Gastrocnemius medialis (tissue), 4 donors: Measurements from ENCODE around the gene SRP9. TPM values are rescaled to one million over a fixed set of nuclear protein-coding genes. Genes with fewer than 3 reads are reported as not detected.

Experiments
- ATAC-seq, 2 donors: fragments of 150-250 bp; one replicate each; pipeline ENCODE4 v1.9.1; 2016
- DNase-seq, 2 donors: peaks; one replicate each; pipeline ENCODE4 v3.0.0-alpha.2; 2019
- H3K27ac ChIP-seq, 4 donors: fragments of 200-600 bp; sonication (generic); 1 replicate in 1 of 4; 2 replicates in 3 of 4; pipeline ENCODE4 v1.5.1; 2016 to 2018; ENCODE audit warnings: mild to moderate bottlenecking in 2 of 4, moderate library complexity in 1 of 4
- H3K27me3 ChIP-seq, 3 donors: fragments of 200-600 bp; sonication (generic) in 2 of 3; 1 replicate in 1 of 3; 2 replicates in 2 of 3; pipeline versions ENCODE4 v1.5.1 to v1.6.0; 2016 to 2019; ENCODE audit warnings: mild to moderate bottlenecking in 1 of 3, moderate library complexity in 1 of 3
- H3K36me3 ChIP-seq, 2 donors: fragments of 200-600 bp; sonication (generic) in 1 of 2; one replicate each; pipeline ENCODE4 v1.5.1; 2017 to 2018
- H3K4me1 ChIP-seq, 2 donors: fragments of 200-600 bp; sonication (generic) in 1 of 2; one replicate each; pipeline ENCODE4 v1.5.1; 2016 to 2017; ENCODE audit warnings: mild to moderate bottlenecking in 2 of 2
- H3K4me3 ChIP-seq, 4 donors: fragments of 200-600 bp; sonication (generic) in 3 of 4; 1 replicate in 1 of 4; 2 replicates in 3 of 4; pipeline ENCODE4 v1.5.1; 2016 to 2019; ENCODE audit warnings: mild to moderate bottlenecking in 2 of 4
- H3K9me3 ChIP-seq, 3 donors: fragments of 200-600 bp; sonication (generic) in 2 of 3; 1 replicate in 1 of 3; 2 replicates in 2 of 3; pipeline ENCODE4 v1.5.1; 2016 to 2019
- CTCF ChIP-seq, 5 experiments: fragments of 450-650 bp in 3 of 5; fragments of 200-600 bp in 2 of 5; sonication (generic) in 2 of 5; IDR thresholded peaks in 4 of 5; conservative IDR thresholded peaks in 1 of 5; 1 replicate in 4 of 5; 2 replicates in 1 of 5; pipeline ENCODE4 v1.5.1; 2016 to 2019; ENCODE audit warnings: antibody characterized with exemption in 5 of 5, mild to moderate bottlenecking in 3 of 5, moderate library complexity in 3 of 5
- POLR2A ChIP-seq, 2 donors: fragments of 450-650 bp; IDR thresholded peaks; one replicate each; pipeline ENCODE4 v1.6.1; 2017; ENCODE audit warnings: antibody characterized with exemption in 2 of 2, mild to moderate bottlenecking in 2 of 2, moderate library complexity in 2 of 2
- in situ Hi-C, 4 donors: fragments of 200-750 bp; cut with MboI; loops; one replicate each; pipeline versions ENCODE4 v1.15.0 to v1.8.0; 2017; ENCODE audit warnings: low sequenced_read_pairs in 4 of 4
- intact Hi-C: fragments of 100-400 bp; cut with DNase I; formaldehyde crosslinking; loops from one replicate; pipeline ENCODE4 v1.15.1; 2023; ENCODE audit warnings: low total_unique reads
- total RNA-seq, 4 donors: library from RNA; depleted of rRNA; stranded (reverse); fragments of >200 nt; gene quantifications; one replicate each; pipeline versions ENCODE4 v1.1.0 to v1.2.3, GENCODE V29; 2016

Gene SRP9
- total RNA-seq, 4 donors from 2014 or later, result 182 to 207 (median 198) TPM

- Histone ChIP-seq H3K36me3 (peaks cover 0 to 62% of the 10 kb centered on the region in 2 donors), H3K4me3 (no peak overlapping the region), H3K9me3 (no peaks in the 10 kb centered on the region), H3K4me1 (peaks cover 17 to 23% of the 10 kb centered on the region in 2 donors), H3K27ac (peak overlapping the region in 1 of 4 donors; percentile 4), H3K27me3 (no peaks in the 10 kb centered on the region)
- in situ Hi-C loops (loop anchor here in 1 of 4 donors (10.0 kb wide), 1 partner anchor 64 kb away; the partner anchor contains the start of gene SRP9), intact Hi-C loops (no loop called here)
- TF ChIP-seq CTCF (IDR thresholded peaks at IDR 0.05 in 4 of 5, conservative IDR thresholded peaks at IDR 0.05 in 1 of 5), result no peak
- TF ChIP-seq POLR2A (IDR thresholded peaks at IDR 0.05), result no peak
- DNase-seq, result no peak
- ATAC-seq, result no peak
These were observed 61.2 kb downstream of the SRP9 start for GRCh38 chr1:225838793-225839192.

Other genes starting within 250 kb of the SRP9 start
- gene ENAH, start 124.7 kb upstream of the SRP9 start, total RNA-seq, result 100 to 1,000 TPM in 1 of 4 donors, 10 to 100 TPM in 3; 56.1 to 112 (median 62.2) TPM
- gene EPHX1, start 32.3 kb downstream of the SRP9 start, total RNA-seq, result 100 to 1,000 TPM in 2 of 4 donors, 10 to 100 TPM in 2; 65.7 to 155 (median 108) TPM
- gene TMEM63A, start 104.6 kb downstream of the SRP9 start, total RNA-seq, result 10 to 100 TPM in 2 of 4 donors, 1 to 10 TPM in 2; 6.3 to 19.5 (median 10.6) TPM
- under 1 TPM in 1 of 4 donors, not detected in 3; 0.97 TPM for gene LEFTY1, start 111.3 kb downstream of the SRP9 start, total RNA-seq
- gene PYCR2, start 146.4 kb downstream of the SRP9 start, total RNA-seq, result 10 to 100 TPM; 31.9 to 50.3 (median 42.5) TPM
- under 1 TPM in 1 of 4 donors, not detected in 3; 0.20 TPM for gene LEFTY2, start 163.4 kb downstream of the SRP9 start, total RNA-seq
- 10 to 100 TPM; 20.1 to 30.0 (median 23.0) TPM for gene SDE2, start 221.5 kb downstream of the SRP9 start, total RNA-seq